GM23338 (cell line): ENCODE results near the gene RTN3. TPM values are rescaled to one million over a fixed set of nuclear protein-coding genes. Genes with fewer than 3 reads are reported as not detected.

Experiments
- ATAC-seq: fragments of 200-7000 bp; cut with Tn5 transposase; 3 replicates; pipeline ENCODE4 v1.9.1; 2020
- DNase-seq: peaks from one replicate; pipeline ENCODE4 v3.0.0-alpha.2; 2015; ENCODE audit warnings: low spot score
- H2AFZ ChIP-seq: fragments of 200-600 bp; sonication (generic); 2 replicates; pipeline ENCODE4 v1.8.0; 2016; ENCODE audit warnings: antibody characterized with exemption, mild to moderate bottlenecking, moderate library complexity
- H3F3A ChIP-seq: fragments of 200-600 bp; sonication (generic); replicated peaks from 2 replicates; pipeline ENCODE4 v1.8.0; 2017; ENCODE audit warnings: antibody characterized with exemption, mixed run types, low read depth
- H3K27ac ChIP-seq: fragments of 200-600 bp; sonication (generic); 2 replicates; pipeline ENCODE4 v1.6.1; 2016; ENCODE audit warnings: low read depth
- H3K27me3 ChIP-seq: fragments of 200-600 bp; sonication (generic); 2 replicates; pipeline ENCODE4 v1.8.0; 2016; ENCODE audit warnings: mild to moderate bottlenecking, mixed run types, moderate library complexity; ENCODE audit not compliant: insufficient read depth
- H3K36me3 ChIP-seq: fragments of 200-600 bp; sonication (generic); 2 replicates; pipeline ENCODE4 v1.8.0; 2016; ENCODE audit warnings: mild to moderate bottlenecking; ENCODE audit not compliant: insufficient read depth
- H3K4me1 ChIP-seq: fragments of 200-600 bp; sonication (generic); 2 replicates; pipeline ENCODE4 v1.8.0; 2016; ENCODE audit warnings: mild to moderate bottlenecking, moderate library complexity; ENCODE audit not compliant: insufficient read depth
- H3K4me2 ChIP-seq: fragments of 200-600 bp; sonication (generic); 2 replicates; pipeline ENCODE4 v1.7.1; 2017; ENCODE audit warnings: mixed run types
- H3K4me3 ChIP-seq: fragments of 200-600 bp; sonication (generic); 2 replicates; pipeline ENCODE4 v1.6.1; 2016; ENCODE audit warnings: mixed run types
- H3K79me2 ChIP-seq: fragments of 200-600 bp; sonication (generic); replicated peaks from 2 replicates; pipeline ENCODE4 v1.8.0; 2017; ENCODE audit warnings: mild to moderate bottlenecking; ENCODE audit not compliant: insufficient read depth
- H3K9me2 ChIP-seq: fragments of 200-600 bp; sonication (generic); 2 replicates; pipeline ENCODE4 v1.8.0; 2017; ENCODE audit not compliant: insufficient read depth
- H4K20me1 ChIP-seq: fragments of 200-600 bp; sonication (generic); replicated peaks from 2 replicates; pipeline ENCODE4 v1.8.0; 2017; ENCODE audit warnings: mild to moderate bottlenecking; ENCODE audit not compliant: insufficient read depth
- H3K27ac Mint-ChIP-seq: 2 replicates; pipeline ENCODE4 v1.8.0; 2020; ENCODE audit warnings: inconsistent platforms, mild to moderate bottlenecking, moderate library complexity, mixed read lengths
- H3K27me3 Mint-ChIP-seq: 3 replicates; pipeline ENCODE4 v1.8.0; 2022; ENCODE audit warnings: low read depth, mild to moderate bottlenecking, moderate library complexity, mixed read lengths, inconsistent platforms; ENCODE audit not compliant: insufficient read depth, poor library complexity
- H3K36me3 Mint-ChIP-seq: 3 replicates; pipeline ENCODE4 v1.8.0; 2021; ENCODE audit warnings: low read depth, mild to moderate bottlenecking, inconsistent platforms, moderate library complexity, mixed read lengths
- H3K4me1 Mint-ChIP-seq: 3 replicates; pipeline ENCODE4 v1.8.0; 2020; ENCODE audit warnings: mild to moderate bottlenecking, inconsistent platforms, mixed read lengths
- H3K4me3 Mint-ChIP-seq: 3 replicates; pipeline ENCODE4 v1.8.0; 2021; ENCODE audit warnings: moderate library complexity, mild to moderate bottlenecking, inconsistent platforms, mixed read lengths
- H3K9me3 Mint-ChIP-seq: 3 replicates; pipeline ENCODE4 v1.8.0; 2020; ENCODE audit warnings: moderate library complexity, mild to moderate bottlenecking, inconsistent platforms, mixed read lengths
- CREB1 ChIP-seq: fragments of 250-450 bp; sonication (Bioruptor Pico); IDR thresholded peaks from 2 replicates; pipeline ENCODE4 v1.5.0; 2020; ENCODE audit warnings: low read depth, mild to moderate bottlenecking, moderate library complexity
- EZH2 ChIP-seq: fragments of 200-600 bp; sonication (generic); IDR thresholded peaks from one replicate; pipeline ENCODE4 v1.8.0; 2017; ENCODE audit warnings: antibody characterized with exemption, mild to moderate bottlenecking, low read depth; ENCODE audit not compliant: unreplicated experiment
- NANOG ChIP-seq: IDR thresholded peaks from 2 replicates; pipeline ENCODE4 v1.6.1; 2016; ENCODE audit warnings: antibody characterized with exemption, borderline replicate concordance
- POLR2AphosphoS5 ChIP-seq: IDR thresholded peaks from 2 replicates; pipeline ENCODE4 v1.6.1; 2016; ENCODE audit warnings: antibody characterized with exemption, low read depth
- STAT1 ChIP-seq: IDR thresholded peaks from one replicate; pipeline ENCODE4 v1.6.1; 2016; ENCODE audit warnings: antibody characterized with exemption; ENCODE audit not compliant: unreplicated experiment
- ZNF331 ChIP-seq: fragments of 250-450 bp; sonication (Bioruptor Pico); IDR thresholded peaks from 2 replicates; pipeline ENCODE4 v1.5.0; 2020; ENCODE audit warnings: low read depth, mild to moderate bottlenecking, moderate library complexity
- polyA plus RNA-seq: library from polyadenylated mRNA; unstranded; fragments of >200 nt; fragmentation: Nextera tagmentation; extraction: Ambion mirVana; gene quantifications from 2 replicates; pipeline ENCODE4 v1.2.1, GENCODE V29; 2016
- total RNA-seq: library from RNA; depleted of rRNA; stranded (reverse); fragments of >200 nt; shearing (Covaris generic); gene quantifications from 2 replicates; pipeline ENCODE4 v1.2.3, GENCODE V29; 2014
- TF ChIP-seq, protein P1 (sequence below): IDR thresholded peaks from one replicate; pipeline ENCODE4 v1.6.1; 2018; ENCODE audit warnings: antibody characterized with exemption; ENCODE audit not compliant: unreplicated experiment
- TF ChIP-seq, protein P2 (sequence below): IDR thresholded peaks from 2 replicates; pipeline ENCODE4 v1.6.1; 2016; ENCODE audit warnings: antibody characterized with exemption
- TF ChIP-seq, protein P3 (sequence below), 2 experiments: fragments of 200-600 bp in 1 of 2; sonication (generic) in 1 of 2; conservative IDR thresholded peaks; 2 replicates each; pipeline versions ENCODE4 v1.5.1 to v1.6.1; 2016 to 2017; ENCODE audit warnings: antibody characterized with exemption in 2 of 2, low read depth in 2 of 2, mild to moderate bottlenecking in 2 of 2, moderate library complexity in 1 of 2

RTN3 gene
- total and polyA plus RNA-seq, 2 experiments from 2014 or later, result 138 to 162 TPM

DNA sequence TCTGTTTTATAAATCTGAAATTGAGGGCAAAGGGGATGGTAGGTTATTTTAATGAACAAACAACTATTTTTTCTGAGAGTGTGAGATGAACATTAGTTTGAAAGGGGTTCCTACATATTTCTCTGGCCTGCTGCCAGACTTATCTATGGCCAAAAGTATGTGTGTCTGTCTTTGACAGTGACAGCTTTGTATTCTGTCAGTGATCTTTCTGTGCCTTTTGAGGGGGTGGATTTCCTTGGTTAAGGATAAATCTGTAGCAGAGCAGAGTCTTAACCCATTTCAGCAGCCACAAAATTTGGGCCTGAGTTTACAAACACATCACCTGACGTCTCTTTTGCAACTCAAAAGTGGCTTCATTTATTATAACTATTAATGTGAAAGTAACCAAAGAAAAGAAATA is 56.4 kb downstream of the RTN3 start:
- H3K4me3 ChIP-seq, result no peak overlapping the region
- no peak overlapping the region for H2AFZ ChIP-seq
- peaks cover 34% of the 10 kb centered on the region for H4K20me1 ChIP-seq
- ATAC-seq (no peak), DNase-seq (no peak)
- Mint-ChIP-seq H3K4me3 (no peak overlapping the region), H3K27ac (no peak overlapping the region), H3K9me3 (no peaks in the 10 kb centered on the region), H3K4me1 (peaks cover 2% of the 10 kb centered on the region; the same call in 2 of the 3 replicates), H3K36me3 (no peaks in the 10 kb centered on the region; the same call in 2 of the 3 replicates), H3K27me3 (no peaks in the 10 kb centered on the region)
- H3K79me2 ChIP-seq, result peaks cover 46% of the 10 kb centered on the region
- H3K27ac ChIP-seq, result peak overlapping the region; percentile 18; the same call in 1 of the 2 replicates
- H3K9me2 ChIP-seq, result no peaks in the 10 kb centered on the region
- no peaks in the 10 kb centered on the region for H3K36me3 ChIP-seq
- no peak overlapping the region for H3K4me2 ChIP-seq
- no peaks in the 10 kb centered on the region for H3K27me3 ChIP-seq
- TF ChIP-seq EZH2, result no peak
- TF ChIP-seq POLR2AphosphoS5, result no peak
- TF ChIP-seq, protein P1, sequence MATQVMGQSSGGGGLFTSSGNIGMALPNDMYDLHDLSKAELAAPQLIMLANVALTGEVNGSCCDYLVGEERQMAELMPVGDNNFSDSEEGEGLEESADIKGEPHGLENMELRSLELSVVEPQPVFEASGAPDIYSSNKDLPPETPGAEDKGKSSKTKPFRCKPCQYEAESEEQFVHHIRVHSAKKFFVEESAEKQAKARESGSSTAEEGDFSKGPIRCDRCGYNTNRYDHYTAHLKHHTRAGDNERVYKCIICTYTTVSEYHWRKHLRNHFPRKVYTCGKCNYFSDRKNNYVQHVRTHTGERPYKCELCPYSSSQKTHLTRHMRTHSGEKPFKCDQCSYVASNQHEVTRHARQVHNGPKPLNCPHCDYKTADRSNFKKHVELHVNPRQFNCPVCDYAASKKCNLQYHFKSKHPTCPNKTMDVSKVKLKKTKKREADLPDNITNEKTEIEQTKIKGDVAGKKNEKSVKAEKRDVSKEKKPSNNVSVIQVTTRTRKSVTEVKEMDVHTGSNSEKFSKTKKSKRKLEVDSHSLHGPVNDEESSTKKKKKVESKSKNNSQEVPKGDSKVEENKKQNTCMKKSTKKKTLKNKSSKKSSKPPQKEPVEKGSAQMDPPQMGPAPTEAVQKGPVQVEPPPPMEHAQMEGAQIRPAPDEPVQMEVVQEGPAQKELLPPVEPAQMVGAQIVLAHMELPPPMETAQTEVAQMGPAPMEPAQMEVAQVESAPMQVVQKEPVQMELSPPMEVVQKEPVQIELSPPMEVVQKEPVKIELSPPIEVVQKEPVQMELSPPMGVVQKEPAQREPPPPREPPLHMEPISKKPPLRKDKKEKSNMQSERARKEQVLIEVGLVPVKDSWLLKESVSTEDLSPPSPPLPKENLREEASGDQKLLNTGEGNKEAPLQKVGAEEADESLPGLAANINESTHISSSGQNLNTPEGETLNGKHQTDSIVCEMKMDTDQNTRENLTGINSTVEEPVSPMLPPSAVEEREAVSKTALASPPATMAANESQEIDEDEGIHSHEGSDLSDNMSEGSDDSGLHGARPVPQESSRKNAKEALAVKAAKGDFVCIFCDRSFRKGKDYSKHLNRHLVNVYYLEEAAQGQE, result no peak
- TF ChIP-seq, protein P2, sequence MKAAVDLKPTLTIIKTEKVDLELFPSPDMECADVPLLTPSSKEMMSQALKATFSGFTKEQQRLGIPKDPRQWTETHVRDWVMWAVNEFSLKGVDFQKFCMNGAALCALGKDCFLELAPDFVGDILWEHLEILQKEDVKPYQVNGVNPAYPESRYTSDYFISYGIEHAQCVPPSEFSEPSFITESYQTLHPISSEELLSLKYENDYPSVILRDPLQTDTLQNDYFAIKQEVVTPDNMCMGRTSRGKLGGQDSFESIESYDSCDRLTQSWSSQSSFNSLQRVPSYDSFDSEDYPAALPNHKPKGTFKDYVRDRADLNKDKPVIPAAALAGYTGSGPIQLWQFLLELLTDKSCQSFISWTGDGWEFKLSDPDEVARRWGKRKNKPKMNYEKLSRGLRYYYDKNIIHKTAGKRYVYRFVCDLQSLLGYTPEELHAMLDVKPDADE, result no peak
- no peak for TF ChIP-seq NANOG
- TF ChIP-seq STAT1, result no peak
- no peak for TF ChIP-seq CREB1 (CRISPR knock-in tag)
- TF ChIP-seq ZNF331, result no peak
- TF ChIP-seq, protein P3, sequence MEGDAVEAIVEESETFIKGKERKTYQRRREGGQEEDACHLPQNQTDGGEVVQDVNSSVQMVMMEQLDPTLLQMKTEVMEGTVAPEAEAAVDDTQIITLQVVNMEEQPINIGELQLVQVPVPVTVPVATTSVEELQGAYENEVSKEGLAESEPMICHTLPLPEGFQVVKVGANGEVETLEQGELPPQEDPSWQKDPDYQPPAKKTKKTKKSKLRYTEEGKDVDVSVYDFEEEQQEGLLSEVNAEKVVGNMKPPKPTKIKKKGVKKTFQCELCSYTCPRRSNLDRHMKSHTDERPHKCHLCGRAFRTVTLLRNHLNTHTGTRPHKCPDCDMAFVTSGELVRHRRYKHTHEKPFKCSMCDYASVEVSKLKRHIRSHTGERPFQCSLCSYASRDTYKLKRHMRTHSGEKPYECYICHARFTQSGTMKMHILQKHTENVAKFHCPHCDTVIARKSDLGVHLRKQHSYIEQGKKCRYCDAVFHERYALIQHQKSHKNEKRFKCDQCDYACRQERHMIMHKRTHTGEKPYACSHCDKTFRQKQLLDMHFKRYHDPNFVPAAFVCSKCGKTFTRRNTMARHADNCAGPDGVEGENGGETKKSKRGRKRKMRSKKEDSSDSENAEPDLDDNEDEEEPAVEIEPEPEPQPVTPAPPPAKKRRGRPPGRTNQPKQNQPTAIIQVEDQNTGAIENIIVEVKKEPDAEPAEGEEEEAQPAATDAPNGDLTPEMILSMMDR (conservative IDR thresholded peaks at IDR 0.05; ENCODE audit: low read depth in 2 of 2), result no peak
- H3F3A ChIP-seq, result no peaks in the 10 kb centered on the region; the same call in 1 of the 2 replicates
- H3K4me1 ChIP-seq, result no peaks in the 10 kb centered on the region
